DOHH2 (cell line): ENCODE measurements around the gene FKBP6.

Experiments
- EZH2phosphoT487 ChIP-seq: fragments of 200-600 bp; sonication (generic); IDR thresholded peaks from 2 replicates; pipeline ENCODE4 v1.6.1; 2017; ENCODE audit warnings: borderline replicate concordance, mild to moderate bottlenecking, antibody characterized with exemption, low read length, moderate library complexity, mixed read lengths
- TF ChIP-seq, protein P1 (sequence below): fragments of 200-600 bp; sonication (generic); IDR thresholded peaks from one replicate; pipeline ENCODE4 v1.5.1; 2014; ENCODE audit warnings: antibody characterized with exemption, mild to moderate bottlenecking, low read depth, low read length; ENCODE audit not compliant: poor library complexity, severe bottlenecking

DNA sequence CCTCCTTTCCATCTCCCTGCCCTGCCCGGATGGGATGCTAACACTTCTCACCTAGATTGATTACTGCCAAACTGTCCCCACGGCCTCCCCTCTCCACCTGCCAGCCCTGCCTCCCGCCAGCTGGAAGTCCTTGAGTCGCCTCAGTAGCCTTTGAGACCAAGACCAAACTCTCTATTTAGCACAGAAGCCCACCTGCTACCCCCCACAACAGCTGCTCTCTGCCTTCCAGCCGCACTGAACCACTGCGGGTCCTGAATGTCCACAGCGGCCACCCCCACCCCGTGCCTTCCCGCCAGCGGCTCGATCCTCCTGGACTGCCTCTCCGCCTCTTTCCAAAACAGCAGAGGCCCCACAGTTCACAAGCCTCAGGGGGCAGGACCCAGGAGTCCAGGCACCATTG lies 39.0 kb downstream of the FKBP6 start:
- TF ChIP-seq, protein P1, sequence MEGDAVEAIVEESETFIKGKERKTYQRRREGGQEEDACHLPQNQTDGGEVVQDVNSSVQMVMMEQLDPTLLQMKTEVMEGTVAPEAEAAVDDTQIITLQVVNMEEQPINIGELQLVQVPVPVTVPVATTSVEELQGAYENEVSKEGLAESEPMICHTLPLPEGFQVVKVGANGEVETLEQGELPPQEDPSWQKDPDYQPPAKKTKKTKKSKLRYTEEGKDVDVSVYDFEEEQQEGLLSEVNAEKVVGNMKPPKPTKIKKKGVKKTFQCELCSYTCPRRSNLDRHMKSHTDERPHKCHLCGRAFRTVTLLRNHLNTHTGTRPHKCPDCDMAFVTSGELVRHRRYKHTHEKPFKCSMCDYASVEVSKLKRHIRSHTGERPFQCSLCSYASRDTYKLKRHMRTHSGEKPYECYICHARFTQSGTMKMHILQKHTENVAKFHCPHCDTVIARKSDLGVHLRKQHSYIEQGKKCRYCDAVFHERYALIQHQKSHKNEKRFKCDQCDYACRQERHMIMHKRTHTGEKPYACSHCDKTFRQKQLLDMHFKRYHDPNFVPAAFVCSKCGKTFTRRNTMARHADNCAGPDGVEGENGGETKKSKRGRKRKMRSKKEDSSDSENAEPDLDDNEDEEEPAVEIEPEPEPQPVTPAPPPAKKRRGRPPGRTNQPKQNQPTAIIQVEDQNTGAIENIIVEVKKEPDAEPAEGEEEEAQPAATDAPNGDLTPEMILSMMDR, result no peak
- no peak for TF ChIP-seq EZH2phosphoT487
